Spleen (tissue), 11 donors: Measurements from ENCODE around the gene MRPL40. TPM values are rescaled to one million over a fixed set of nuclear protein-coding genes. Genes with fewer than 3 reads are reported as not detected.

Experiments used
- DNase-seq: peaks from one replicate; pipeline ENCODE4 v3.0.0-alpha.2; 2020
- H3K27ac ChIP-seq, 8 donors: fragments of 200-600 bp; sonication (generic) in 7 of 8; 1 replicate in 4 of 8; 2 replicates in 4 of 8; pipeline versions ENCODE4 v1.5.0 to v1.8.0; 2016 to 2021; ENCODE audit warnings: inconsistent platforms in 4 of 8, mild to moderate bottlenecking in 4 of 8, moderate library complexity in 1 of 8
- H3K27me3 ChIP-seq, 7 donors: fragments of 200-600 bp; sonication (generic) in 6 of 7; replicated peaks in 1 of 7; 1 replicate in 4 of 7; 2 replicates in 3 of 7; pipeline versions ENCODE4 v1.5.0 to v1.8.0; 2016 to 2021; ENCODE audit warnings: inconsistent platforms in 3 of 7, mild to moderate bottlenecking in 1 of 7
- H3K36me3 ChIP-seq, 6 donors: fragments of 200-600 bp; sonication (generic) in 5 of 6; 1 replicate in 4 of 6; 2 replicates in 2 of 6; pipeline versions ENCODE4 v1.5.0 to v1.8.0; 2016 to 2021; ENCODE audit warnings: inconsistent platforms in 2 of 6
- H3K4me1 ChIP-seq, 6 donors: fragments of 200-600 bp; sonication (generic) in 5 of 6; 1 replicate in 3 of 6; 2 replicates in 3 of 6; pipeline versions ENCODE4 v1.5.0 to v1.8.0; 2016 to 2021; ENCODE audit warnings: inconsistent platforms in 3 of 6
- H3K4me3 ChIP-seq, 8 donors: fragments of 200-600 bp; sonication (generic) in 7 of 8; 1 replicate in 4 of 8; 2 replicates in 4 of 8; pipeline versions ENCODE4 v1.5.0 to v1.8.0; 2016 to 2021; ENCODE audit warnings: inconsistent platforms in 4 of 8, mild to moderate bottlenecking in 4 of 8, moderate library complexity in 2 of 8
- H3K9me3 ChIP-seq, 8 donors: fragments of 200-600 bp; sonication (generic) in 7 of 8; 1 replicate in 4 of 8; 2 replicates in 4 of 8; pipeline versions ENCODE4 v1.5.0 to v1.8.0; 2016 to 2021; ENCODE audit warnings: inconsistent platforms in 4 of 8
- CTCF ChIP-seq, 11 experiments: fragments of 200-600 bp in 7 of 11; fragments of 450-650 bp in 4 of 11; sonication (generic) in 4 of 11; IDR thresholded peaks in 8 of 11; conservative IDR thresholded peaks in 3 of 11; 1 replicate in 7 of 11; 2 replicates in 4 of 11; pipeline versions ENCODE4 v1.4.0 to v1.8.0; 2016 to 2021; ENCODE audit warnings: antibody characterized with exemption in 11 of 11, inconsistent platforms in 4 of 11, mild to moderate bottlenecking in 1 of 11
- POLR2A ChIP-seq, 3 donors: fragments of 450-650 bp; IDR thresholded peaks; one replicate each; pipeline ENCODE4 v1.5.1; 2017; ENCODE audit warnings: antibody characterized with exemption in 3 of 3, mild to moderate bottlenecking in 1 of 3
- POLR2AphosphoS5 ChIP-seq, 3 donors: sonication (generic); formaldehyde crosslinking; IDR thresholded peaks; one replicate each; pipeline ENCODE4 v1.5.1; 2017; ENCODE audit warnings: antibody characterized with exemption in 3 of 3
- WGBS, 5 donors: extraction: QIAGEN DNeasy Blood & Tissue Kit in 3 of 5; methylation state at CpG; one replicate each; pipeline versions ENCODE4 v1.1.5 to v1.1.7; 2013 to 2018; 5-methylcytosine and 5-hydroxymethylcytosine counted together
- intact Hi-C: fragments of 100-400 bp; cut with DNase I; formaldehyde crosslinking; loops from one replicate; pipeline ENCODE4 v1.15.0; 2023; ENCODE audit warnings: low total_unique reads
- polyA plus RNA-seq, 3 donors: library from polyadenylated mRNA; stranded (reverse); fragments of 200-250 nt; gene quantifications; one replicate each; pipeline ENCODE4 v1.2.1, GENCODE V29; 2013
- total RNA-seq, 7 donors: library from RNA; depleted of rRNA in 3 of 7; stranded (reverse); fragments of >200 nt in 3 of 7; fragmentation: NEBNext Ultra II Directional in 4 of 7; extraction: Animal tissue kit (Norgen Biotek cat#: 25700) in 4 of 7; gene quantifications; one replicate each; pipeline versions ENCODE4 v1.1.0 to v1.2.1, GENCODE V29; 2016 to 2021
- donor health status: healthy with polysubstance abuse.
- donor health status: DM: no; HTN: no; CAD: no; lungs with moderate emphysema.
- donor health status: DM: no; HTN: no; CAD: no.
- donor health status: Bipolar disorder and iron deficiency.
- donor health status: healthy.
- donor health status: DM: no; HTN: no; CAD: no.
- donor health status: DM: yes; HTN: yes; CAD: no.

MRPL40 gene
- total and polyA plus RNA-seq, 10 donors = 11.7 to 55.7 (median 21.6) TPM

DNA sequence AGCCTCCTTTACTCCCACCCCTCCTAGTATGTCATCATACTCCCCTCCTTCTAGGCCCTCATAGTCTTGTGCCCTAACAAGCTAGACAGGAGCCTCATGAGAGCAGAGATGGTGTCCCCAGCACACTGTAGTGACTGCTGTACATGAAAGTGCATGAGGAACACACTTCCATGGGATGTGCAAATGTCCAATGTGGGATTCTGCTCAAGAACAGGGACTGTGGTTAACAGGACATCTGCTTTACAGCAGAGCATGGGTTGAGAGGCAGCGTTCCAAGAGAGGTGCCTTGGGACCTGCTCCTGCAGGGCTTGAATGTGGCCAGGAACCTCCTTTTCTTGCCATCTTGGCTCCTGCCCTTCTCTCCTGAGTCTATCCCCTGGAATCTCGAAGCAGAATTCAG, 46.1 kb upstream of the MRPL40 start:
- no peaks in the 10 kb centered on the region for H3K4me1 ChIP-seq
- DNase-seq = no peak
- no peaks in the 10 kb centered on the region for H3K9me3 ChIP-seq
- H3K27me3 ChIP-seq = no peaks in the 10 kb centered on the region
- no peak overlapping the region for H3K27ac ChIP-seq
- intact Hi-C loops = no loop called here
- WGBS, 5 donors = 95 to 100% (median 98%) methylated on average over 2 of the region's 2 CpGs
- TF ChIP-seq CTCF (IDR thresholded peaks at IDR 0.05 in 8 of 11, conservative IDR thresholded peaks at IDR 0.05 in 3 of 11) = no peak
- no peak for TF ChIP-seq POLR2A (IDR thresholded peaks at IDR 0.05)
- TF ChIP-seq POLR2AphosphoS5 (IDR thresholded peaks at IDR 0.05) = no peak
- H3K4me3 ChIP-seq = no peak overlapping the region
- H3K36me3 ChIP-seq = peaks cover 7 to 100% (median 96%) of the 10 kb centered on the region in 6 donors

DNA sequence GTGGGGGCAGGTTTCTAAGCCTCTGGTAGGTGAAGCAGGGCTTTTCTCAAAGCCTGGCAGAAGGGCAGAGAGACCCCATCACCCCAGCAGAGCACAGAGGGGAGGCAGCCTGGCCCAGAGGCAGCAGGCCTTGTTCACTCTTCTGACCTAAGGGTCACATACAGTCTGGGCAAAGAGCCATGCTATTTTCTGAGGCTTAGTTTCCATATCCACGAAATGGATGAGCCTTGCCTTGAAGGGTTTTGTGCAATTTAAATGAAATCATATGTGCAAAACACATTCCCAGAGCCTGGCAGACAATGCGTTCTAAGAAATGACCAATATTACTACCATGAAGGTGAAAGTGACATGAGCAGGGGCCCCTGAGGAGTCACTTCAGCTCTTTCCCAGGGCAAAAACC, 45.3 kb upstream of the MRPL40 start:
- no peak overlapping the region for H3K4me3 ChIP-seq
- H3K4me1 ChIP-seq = no peaks in the 10 kb centered on the region
- TF ChIP-seq CTCF (IDR thresholded peaks at IDR 0.05 in 8 of 11, conservative IDR thresholded peaks at IDR 0.05 in 3 of 11) (no peak), POLR2A (IDR thresholded peaks at IDR 0.05) (no peak), POLR2AphosphoS5 (IDR thresholded peaks at IDR 0.05) (no peak)
- WGBS, 5 donors = 78 to 92% (median 88%) methylated on average over 2 of the region's 2 CpGs
- H3K27me3 ChIP-seq = no peaks in the 10 kb centered on the region
- H3K27ac ChIP-seq = no peak overlapping the region
- H3K36me3 ChIP-seq = peaks cover 10 to 100% (median 98%) of the 10 kb centered on the region in 6 donors
- no peaks in the 10 kb centered on the region for H3K9me3 ChIP-seq
- intact Hi-C loops = no loop called here
- no peak for DNase-seq

GRCh38 chr22:19387575-19387974, 44.8 kb upstream of the MRPL40 start:
- Histone ChIP-seq H3K4me3 (no peak overlapping the region), H3K4me1 (no peaks in the 10 kb centered on the region), H3K9me3 (no peaks in the 10 kb centered on the region), H3K27ac (no peak overlapping the region), H3K27me3 (no peaks in the 10 kb centered on the region), H3K36me3 (peaks cover 8 to 100% (median 98%) of the 10 kb centered on the region in 6 donors)
- DNase-seq = no peak
- TF ChIP-seq POLR2AphosphoS5 (IDR thresholded peaks at IDR 0.05) = no peak
- TF ChIP-seq CTCF (IDR thresholded peaks at IDR 0.05 in 8 of 11, conservative IDR thresholded peaks at IDR 0.05 in 3 of 11) = no peak
- TF ChIP-seq POLR2A (IDR thresholded peaks at IDR 0.05) = no peak
- WGBS, 5 donors = 96 to 99% (median 96%) methylated on average over 7 of the region's 7 CpGs
- intact Hi-C loops = no loop called here

- no peak for DNase-seq
- WGBS, 5 donors = 81 to 99% (median 95%) methylated on average over 5 of the region's 5 CpGs
- no peaks in the 10 kb centered on the region for H3K27me3 ChIP-seq
Observed at GRCh38 chr22:19393704-19394103, 38.6 kb upstream of the MRPL40 start.

More at GRCh38 chr22:19393704-19394103, 38.6 kb upstream of the MRPL40 start:
- TF ChIP-seq CTCF (IDR thresholded peaks at IDR 0.05 in 8 of 11, conservative IDR thresholded peaks at IDR 0.05 in 3 of 11) (no peak), POLR2A (IDR thresholded peaks at IDR 0.05) (no peak), POLR2AphosphoS5 (IDR thresholded peaks at IDR 0.05) (no peak)
- H3K27ac ChIP-seq = no peak overlapping the region
- H3K4me3 ChIP-seq = no peak overlapping the region
- peaks cover 6 to 100% (median 96%) of the 10 kb centered on the region in 6 donors for H3K36me3 ChIP-seq
- no peaks in the 10 kb centered on the region for H3K9me3 ChIP-seq
- intact Hi-C loops = no loop called here
- no peaks in the 10 kb centered on the region for H3K4me1 ChIP-seq
